Epithelial cell of esophagus (primary cell): ENCODE data around the gene MMP24OS.

Experiments
- DNase-seq: peaks from one replicate; pipeline ENCODE4 v3.0.0; 2010; ENCODE audit warnings: low read depth
- H3K4me3 ChIP-seq: 2 replicates; pipeline ENCODE4 v1.5.1; 2011; ENCODE audit warnings: mild to moderate bottlenecking, low read length, control low read depth
- TF ChIP-seq, protein P1 (sequence below): IDR thresholded peaks from 2 replicates; pipeline ENCODE4 v1.5.1; 2011; ENCODE audit warnings: low read depth, mild to moderate bottlenecking, low read length, control low read depth, inconsistent platforms; ENCODE audit not compliant: insufficient read depth; ENCODE audit errors: missing control alignments

Gene MMP24OS

DNA sequence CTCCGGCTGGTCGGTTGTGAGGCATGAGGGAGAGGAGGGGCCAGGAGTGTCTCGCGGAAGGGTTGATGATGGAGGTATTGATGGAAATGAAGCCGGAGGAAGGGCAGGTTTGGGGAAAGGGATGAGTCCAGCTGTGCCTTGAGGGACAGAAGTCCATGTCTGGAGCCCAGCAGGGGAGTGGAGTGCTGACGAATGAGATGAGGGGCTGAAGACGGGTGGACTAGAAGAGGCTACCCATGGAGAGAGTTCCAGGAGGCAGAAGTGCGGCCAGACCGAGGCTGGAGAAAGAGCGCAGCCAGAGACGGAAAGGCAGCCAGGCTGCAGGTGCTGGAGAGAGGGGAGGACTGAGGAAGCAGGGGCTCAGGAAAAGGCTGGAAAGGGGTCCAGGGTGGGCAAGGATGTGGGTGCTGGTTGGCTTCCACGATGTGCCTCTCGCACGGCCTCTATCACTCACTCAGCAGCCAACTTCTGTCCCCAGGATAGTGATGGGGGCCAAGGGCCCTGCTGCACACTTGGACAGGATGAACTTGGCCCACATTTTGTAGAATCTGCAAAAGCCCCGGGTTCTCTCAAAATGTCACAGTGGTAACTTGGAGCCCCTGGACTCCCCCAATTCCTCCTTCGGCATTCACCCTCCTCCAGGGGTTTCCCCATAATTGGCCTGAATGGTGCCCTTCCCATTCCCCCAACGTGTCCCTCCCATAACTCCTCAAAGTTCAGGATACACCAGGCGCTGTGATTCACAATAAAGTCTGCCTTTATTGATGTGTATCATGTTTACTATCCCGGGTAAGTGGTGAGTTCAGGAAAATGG lies 7.3 kb upstream of the MMP24OS start:
- H3K4me3 ChIP-seq = peak overlapping the region; percentile 82
- DNase-seq = no peak
- TF ChIP-seq, protein P1, sequence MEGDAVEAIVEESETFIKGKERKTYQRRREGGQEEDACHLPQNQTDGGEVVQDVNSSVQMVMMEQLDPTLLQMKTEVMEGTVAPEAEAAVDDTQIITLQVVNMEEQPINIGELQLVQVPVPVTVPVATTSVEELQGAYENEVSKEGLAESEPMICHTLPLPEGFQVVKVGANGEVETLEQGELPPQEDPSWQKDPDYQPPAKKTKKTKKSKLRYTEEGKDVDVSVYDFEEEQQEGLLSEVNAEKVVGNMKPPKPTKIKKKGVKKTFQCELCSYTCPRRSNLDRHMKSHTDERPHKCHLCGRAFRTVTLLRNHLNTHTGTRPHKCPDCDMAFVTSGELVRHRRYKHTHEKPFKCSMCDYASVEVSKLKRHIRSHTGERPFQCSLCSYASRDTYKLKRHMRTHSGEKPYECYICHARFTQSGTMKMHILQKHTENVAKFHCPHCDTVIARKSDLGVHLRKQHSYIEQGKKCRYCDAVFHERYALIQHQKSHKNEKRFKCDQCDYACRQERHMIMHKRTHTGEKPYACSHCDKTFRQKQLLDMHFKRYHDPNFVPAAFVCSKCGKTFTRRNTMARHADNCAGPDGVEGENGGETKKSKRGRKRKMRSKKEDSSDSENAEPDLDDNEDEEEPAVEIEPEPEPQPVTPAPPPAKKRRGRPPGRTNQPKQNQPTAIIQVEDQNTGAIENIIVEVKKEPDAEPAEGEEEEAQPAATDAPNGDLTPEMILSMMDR = no peak

DNA sequence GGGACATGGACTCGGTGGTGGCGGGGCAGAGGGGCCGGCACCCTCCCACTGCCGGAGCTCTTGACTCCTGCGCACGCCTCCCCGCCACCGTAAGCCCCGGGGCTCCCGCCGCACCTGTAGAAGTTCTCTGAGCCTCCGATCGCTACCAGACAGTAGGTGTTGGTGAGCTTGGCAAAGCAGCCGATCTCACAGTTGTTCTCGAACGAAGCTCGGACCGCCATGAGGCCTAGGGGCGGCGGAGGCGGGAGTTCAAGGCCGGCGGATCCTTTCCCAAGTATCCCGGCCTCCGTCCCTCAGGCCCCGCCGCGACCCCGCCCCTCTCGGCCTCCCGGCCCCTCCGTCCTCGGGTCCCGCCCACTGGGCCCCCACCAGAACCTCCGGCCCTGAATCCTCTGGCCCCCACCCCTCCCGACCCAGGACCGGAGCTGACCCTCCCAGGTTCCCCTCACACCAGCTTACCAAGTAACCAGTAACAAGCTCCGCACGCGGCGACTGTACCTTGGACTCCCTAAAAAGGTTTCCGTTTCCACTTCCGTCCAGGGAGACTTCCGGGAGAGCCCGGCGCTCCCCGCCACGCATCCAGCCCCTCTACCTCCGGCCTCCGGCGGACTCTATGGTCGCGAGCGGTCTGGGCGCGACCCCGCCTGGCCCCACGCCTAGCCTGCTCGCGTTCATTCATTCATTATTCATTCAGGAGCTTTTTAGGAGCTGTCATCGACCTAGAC lies 6.5 kb upstream of the MMP24OS start, which contains the start of gene EIF6:
TSS of gene EIF6 (minus strand) at position 506 of the 725 bp plus-strand sequence. CDS start at position 221, 285 bp downstream.
- peak; percentile 83 for DNase-seq
- TF ChIP-seq, protein P1 = no peak
- H3K4me3 ChIP-seq = peak within 1 kb of the TSS; percentile 82

DNA sequence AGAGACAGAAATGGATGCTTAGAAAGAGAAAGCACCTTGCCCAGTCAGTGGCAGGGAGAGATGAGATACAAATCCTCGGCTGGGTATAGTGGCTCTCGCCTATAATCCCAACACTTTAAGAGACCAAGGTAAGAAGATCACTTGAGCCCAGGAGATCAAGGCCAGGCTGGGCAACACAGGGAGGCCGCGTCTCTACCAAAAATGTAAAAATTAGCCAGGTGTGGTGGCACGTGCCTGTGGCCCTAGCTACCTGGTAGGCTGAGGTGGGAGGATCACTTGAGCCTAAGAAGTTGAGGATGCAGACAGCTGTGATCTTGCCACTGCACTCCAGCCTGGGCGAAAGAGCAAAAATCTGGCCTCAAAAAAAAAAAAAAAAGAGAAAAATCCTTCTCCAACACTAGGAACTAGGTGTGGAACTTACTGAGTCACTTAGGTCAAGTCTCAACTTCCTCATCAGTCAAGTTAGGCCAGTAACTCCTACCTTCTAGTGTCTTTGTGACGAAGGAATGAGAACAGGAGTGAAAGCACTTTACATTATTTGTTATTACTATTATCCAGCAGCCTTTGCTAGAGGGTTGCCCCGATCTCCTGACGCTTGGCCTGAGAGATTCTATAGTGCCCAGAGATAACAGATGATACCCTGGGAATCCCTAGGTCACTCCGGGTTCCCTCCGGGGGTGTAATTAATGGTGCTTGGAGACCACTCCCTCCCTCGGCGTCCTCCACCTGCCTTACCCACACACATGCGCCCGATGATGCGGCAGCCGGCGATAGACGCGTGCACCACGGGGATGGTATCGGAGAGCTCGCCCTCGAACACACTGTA lies 5.7 kb upstream of the MMP24OS start:
- peak overlapping the region; percentile 82 for H3K4me3 ChIP-seq
- TF ChIP-seq, protein P1 = no peak
- DNase-seq = peak; percentile 80

DNA sequence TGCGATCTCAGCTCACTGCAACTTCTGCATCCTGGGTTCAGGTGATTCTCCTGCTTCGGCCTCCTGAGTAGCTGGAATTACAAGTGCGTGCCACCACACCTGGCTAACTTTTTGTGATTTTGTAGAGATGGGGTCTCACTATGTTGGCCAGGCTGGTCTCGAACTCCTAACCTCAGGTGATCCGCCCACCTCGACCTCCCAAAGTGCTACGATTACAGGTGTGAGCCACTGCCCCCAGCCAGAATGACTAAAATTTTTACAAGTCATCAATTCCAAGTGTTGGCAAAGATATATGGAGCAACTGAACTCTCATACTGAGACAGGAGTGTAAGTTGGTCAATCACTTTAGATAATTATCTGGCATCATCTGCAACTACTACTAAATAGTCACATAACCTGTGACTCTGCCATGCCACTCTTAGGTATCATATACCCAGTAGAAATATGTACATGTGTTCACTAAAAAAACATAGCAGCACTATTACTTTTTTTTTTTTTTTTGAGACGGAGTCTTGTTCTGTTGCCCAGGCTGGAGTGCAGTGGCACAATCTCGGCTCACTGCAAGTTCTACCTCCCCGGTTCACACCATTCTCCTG lies 3.7 kb upstream of the MMP24OS start:
- no peak for DNase-seq
- H3K4me3 ChIP-seq = no peak overlapping the region
- TF ChIP-seq, protein P1 = no peak

DNA sequence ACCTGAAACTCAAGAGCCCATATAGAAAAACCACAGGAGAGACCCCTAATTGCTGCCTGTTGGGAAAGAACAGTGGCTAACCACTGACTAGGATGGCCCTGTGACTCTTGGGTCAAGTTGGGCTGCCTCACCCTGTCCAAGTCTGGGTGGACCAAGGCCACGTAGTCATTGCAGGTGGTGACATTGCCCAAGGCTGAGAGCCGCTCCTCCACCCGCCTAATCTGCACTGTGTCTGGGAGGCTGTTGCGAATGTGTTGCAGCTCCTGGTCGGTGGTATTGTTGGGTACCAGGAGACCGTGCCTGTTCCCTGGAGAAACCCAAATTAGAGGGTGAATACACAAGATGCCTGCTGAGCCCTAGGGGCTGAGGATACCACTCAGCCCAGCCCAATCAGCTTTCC lies 2.6 kb upstream of the MMP24OS start:
- TF ChIP-seq, protein P1 = no peak
- no peak for DNase-seq
- no peak overlapping the region for H3K4me3 ChIP-seq

DNA sequence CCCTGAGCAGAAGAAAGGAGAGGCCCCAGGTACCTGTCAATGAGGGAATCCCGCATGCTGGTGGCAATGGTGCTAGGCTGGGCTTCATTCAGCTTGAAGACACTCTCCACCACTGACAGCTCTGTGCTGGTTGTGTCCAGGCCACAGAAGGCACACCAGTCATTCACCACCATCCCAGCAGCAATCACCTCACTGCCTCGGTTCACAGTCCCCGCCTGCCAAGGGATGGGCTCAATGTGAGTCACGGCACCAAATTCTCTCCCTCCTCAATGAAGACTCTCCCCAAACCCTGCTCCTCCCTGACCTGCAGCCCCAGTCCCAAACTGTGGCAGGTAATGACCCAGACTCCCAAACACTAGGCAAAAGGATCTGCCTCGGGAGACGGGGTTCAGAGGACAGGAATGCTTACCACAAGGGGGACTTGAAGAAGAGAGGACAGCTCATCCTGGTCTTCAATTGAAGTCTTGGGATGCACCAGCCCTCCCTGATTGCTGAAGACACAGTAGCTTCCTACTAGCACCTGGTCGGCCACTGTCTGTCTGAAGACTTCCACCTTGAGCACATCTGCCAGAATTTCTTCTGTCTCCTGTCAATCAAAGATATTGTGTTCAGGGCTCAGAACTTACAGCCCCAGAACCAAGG lies 1.7 kb upstream of the MMP24OS start:
- TF ChIP-seq, protein P1 = no peak
- H3K4me3 ChIP-seq = no peak overlapping the region
- peak; percentile 48 for DNase-seq
